ENCODE measurements around the gene GRIK5.

Gene GRIK5

DNA sequence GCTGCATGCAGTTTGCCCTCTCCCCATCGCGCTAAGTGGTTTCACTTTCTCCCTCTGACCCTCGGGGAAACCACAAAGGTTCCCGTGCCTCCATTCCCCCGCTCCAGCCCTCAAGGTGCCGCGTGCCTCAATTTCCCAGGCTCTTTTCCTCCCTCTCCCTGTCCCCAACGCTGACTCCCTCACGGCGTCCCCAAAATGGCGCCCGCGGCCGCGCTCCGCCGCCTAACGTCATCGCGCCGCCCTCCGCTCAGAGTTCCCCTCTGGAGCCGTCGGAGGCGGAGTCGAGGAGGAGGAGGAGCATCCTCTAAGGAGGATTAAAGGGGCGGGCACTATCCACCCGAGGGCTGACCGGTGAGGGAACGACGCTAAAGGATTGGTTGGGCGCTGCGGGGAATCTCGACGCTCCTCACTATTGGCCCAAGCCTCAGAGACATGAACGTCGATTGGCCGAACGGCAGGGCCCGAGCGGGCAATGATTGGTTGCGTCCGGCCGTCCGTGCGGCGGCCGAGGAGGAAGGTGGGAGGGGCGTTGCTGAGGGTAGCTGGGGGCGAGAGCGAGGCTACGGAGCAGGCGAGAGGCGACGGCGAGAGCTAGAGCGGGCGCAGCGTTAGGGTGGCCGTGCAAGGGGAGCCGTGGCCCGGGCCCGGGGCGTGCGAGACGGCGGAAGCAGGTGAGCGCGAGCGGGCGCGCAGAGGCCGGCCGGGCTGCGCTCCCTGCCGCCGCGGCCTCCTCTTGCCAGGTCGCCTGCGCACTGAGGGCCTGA, 5.8 kb upstream of the GRIK5 start, which contains the start of gene ZNF574 (continued):
- TF ChIP-seq, protein P1, sequence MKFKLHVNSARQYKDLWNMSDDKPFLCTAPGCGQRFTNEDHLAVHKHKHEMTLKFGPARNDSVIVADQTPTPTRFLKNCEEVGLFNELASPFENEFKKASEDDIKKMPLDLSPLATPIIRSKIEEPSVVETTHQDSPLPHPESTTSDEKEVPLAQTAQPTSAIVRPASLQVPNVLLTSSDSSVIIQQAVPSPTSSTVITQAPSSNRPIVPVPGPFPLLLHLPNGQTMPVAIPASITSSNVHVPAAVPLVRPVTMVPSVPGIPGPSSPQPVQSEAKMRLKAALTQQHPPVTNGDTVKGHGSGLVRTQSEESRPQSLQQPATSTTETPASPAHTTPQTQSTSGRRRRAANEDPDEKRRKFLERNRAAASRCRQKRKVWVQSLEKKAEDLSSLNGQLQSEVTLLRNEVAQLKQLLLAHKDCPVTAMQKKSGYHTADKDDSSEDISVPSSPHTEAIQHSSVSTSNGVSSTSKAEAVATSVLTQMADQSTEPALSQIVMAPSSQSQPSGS (tag by site-specific recombination; IDR thresholded peaks at IDR 0.05; ENCODE audit: low read depth), result peak; percentile 81
- no peak for TF ChIP-seq RBAK (tag by site-specific recombination; IDR thresholded peaks at IDR 0.05)
- peak; percentile 94 for TF ChIP-seq ZXDB (tag by site-specific recombination; IDR thresholded peaks at IDR 0.05)
- TF ChIP-seq SP3 (tag by site-specific recombination; IDR thresholded peaks at IDR 0.05), result peak; percentile 99
- TF ChIP-seq, protein P2, sequence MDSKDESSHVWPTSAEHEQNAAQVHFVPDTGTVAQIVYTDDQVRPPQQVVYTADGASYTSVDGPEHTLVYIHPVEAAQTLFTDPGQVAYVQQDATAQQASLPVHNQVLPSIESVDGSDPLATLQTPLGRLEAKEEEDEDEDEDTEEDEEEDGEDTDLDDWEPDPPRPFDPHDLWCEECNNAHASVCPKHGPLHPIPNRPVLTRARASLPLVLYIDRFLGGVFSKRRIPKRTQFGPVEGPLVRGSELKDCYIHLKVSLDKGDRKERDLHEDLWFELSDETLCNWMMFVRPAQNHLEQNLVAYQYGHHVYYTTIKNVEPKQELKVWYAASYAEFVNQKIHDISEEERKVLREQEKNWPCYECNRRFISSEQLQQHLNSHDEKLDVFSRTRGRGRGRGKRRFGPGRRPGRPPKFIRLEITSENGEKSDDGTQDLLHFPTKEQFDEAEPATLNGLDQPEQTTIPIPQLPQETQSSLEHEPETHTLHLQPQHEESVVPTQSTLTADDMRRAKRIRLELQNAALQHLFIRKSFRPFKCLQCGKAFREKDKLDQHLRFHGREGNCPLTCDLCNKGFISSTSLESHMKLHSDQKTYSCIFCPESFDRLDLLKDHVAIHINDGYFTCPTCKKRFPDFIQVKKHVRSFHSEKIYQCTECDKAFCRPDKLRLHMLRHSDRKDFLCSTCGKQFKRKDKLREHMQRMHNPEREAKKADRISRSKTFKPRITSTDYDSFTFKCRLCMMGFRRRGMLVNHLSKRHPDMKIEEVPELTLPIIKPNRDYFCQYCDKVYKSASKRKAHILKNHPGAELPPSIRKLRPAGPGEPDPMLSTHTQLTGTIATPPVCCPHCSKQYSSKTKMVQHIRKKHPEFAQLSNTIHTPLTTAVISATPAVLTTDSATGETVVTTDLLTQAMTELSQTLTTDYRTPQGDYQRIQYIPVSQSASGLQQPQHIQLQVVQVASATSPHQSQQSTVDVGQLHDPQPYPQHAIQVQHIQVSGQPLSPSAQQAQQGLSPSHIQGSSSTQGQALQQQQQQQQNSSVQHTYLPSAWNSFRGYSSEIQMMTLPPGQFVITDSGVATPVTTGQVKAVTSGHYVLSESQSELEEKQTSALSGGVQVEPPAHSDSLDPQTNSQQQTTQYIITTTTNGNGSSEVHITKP (tag by site-specific recombination; IDR thresholded peaks at IDR 0.05), result no peak; the same call in 1 of the 2 replicates
- peak; percentile 94; the same call in 1 of the 2 replicates for TF ChIP-seq ZNF391 (tag by site-specific recombination; IDR thresholded peaks at IDR 0.05; ENCODE audit: borderline replicate concordance, low read depth)
- TF ChIP-seq ZNF621 (tag by site-specific recombination; IDR thresholded peaks at IDR 0.05), result no peak
- no peak for TF ChIP-seq ZNF133 (tag by site-specific recombination; IDR thresholded peaks at IDR 0.05)
- TF ChIP-seq ZNF311 (tag by site-specific recombination; IDR thresholded peaks at IDR 0.05; ENCODE audit: borderline replicate concordance), result no peak
- TF ChIP-seq KLF8 (tag by site-specific recombination; IDR thresholded peaks at IDR 0.05), result peak; percentile 87
- TF ChIP-seq ZNF112 (tag by site-specific recombination; IDR thresholded peaks at IDR 0.05), result no peak
- TF ChIP-seq ZNF544 (tag by site-specific recombination; IDR thresholded peaks at IDR 0.05), result no peak
- 0 out of 2 replicates have a peak, but pooled peaks have one; percentile 19 for TF ChIP-seq ZBTB10 (tag by site-specific recombination; IDR thresholded peaks at IDR 0.05)
- TF ChIP-seq ZNF623 (tag by site-specific recombination; IDR thresholded peaks at IDR 0.05), result no peak
- TF ChIP-seq ZBTB20 (tag by site-specific recombination; IDR thresholded peaks at IDR 0.05), result peak; percentile 85
- no peak for TF ChIP-seq ZNF175 (tag by site-specific recombination; IDR thresholded peaks at IDR 0.05)
- peak; percentile 62 for TF ChIP-seq ZNF341 (tag by site-specific recombination; IDR thresholded peaks at IDR 0.05; ENCODE audit: low read depth)
- no peak; the same call in 1 of the 2 replicates for TF ChIP-seq ZBTB7A (tag by site-specific recombination; IDR thresholded peaks at IDR 0.05; ENCODE audit: low read depth)
- TF ChIP-seq ZNF596 (tag by site-specific recombination; IDR thresholded peaks at IDR 0.05), result peak; percentile 75
- peak; percentile 9 for TF ChIP-seq ZNF2 (tag by site-specific recombination; IDR thresholded peaks at IDR 0.05)
- TF ChIP-seq ZBTB21 (tag by site-specific recombination; IDR thresholded peaks at IDR 0.05), result peak; percentile 86
- no peak for TF ChIP-seq ZNF654 (tag by site-specific recombination; IDR thresholded peaks at IDR 0.05; ENCODE audit: low read depth)
- TF ChIP-seq ZNF561 (tag by site-specific recombination; IDR thresholded peaks at IDR 0.05; ENCODE audit: borderline replicate concordance), result peak; percentile 57
- TF ChIP-seq KLF16 (tag by site-specific recombination; IDR thresholded peaks at IDR 0.05), result peak; percentile 47
- TF ChIP-seq ZBTB11 (tag by site-specific recombination; conservative IDR thresholded peaks at IDR 0.05; ENCODE audit: low read depth), result 0 out of 2 replicates have a peak, but pooled peaks have one; percentile 24
- no peak for TF ChIP-seq ZNF670 (tag by site-specific recombination; IDR thresholded peaks at IDR 0.05; ENCODE audit: low read depth)
- TF ChIP-seq YY2 (tag by site-specific recombination; IDR thresholded peaks at IDR 0.05), result peak; percentile 86
- no peak for TF ChIP-seq SETDB1 (IDR thresholded peaks at IDR 0.05; ENCODE audit: insufficient read length, low read length)
